Neural progenitor cell (in vitro differentiated cells): ENCODE measurements around the gene DEFB129. TPM values are rescaled to one million over a fixed set of nuclear protein-coding genes. Genes with fewer than 3 reads are reported as not detected.

ENCODE experiments used
- DNase-seq: peaks from one replicate; pipeline ENCODE4 v3.0.0-alpha.2; 2016; ENCODE audit warnings: low spot score
- H2AFZ ChIP-seq: fragments of 200-600 bp; sonication (generic); replicated peaks from 2 replicates; pipeline ENCODE4 v1.6.1; 2016; ENCODE audit warnings: antibody characterized with exemption
- H3F3A ChIP-seq: fragments of 200-600 bp; sonication (generic); 2 replicates; pipeline ENCODE4 v1.6.1; 2016; ENCODE audit warnings: antibody characterized with exemption, low read depth
- H3K27ac ChIP-seq: fragments of 200-600 bp; sonication (generic); 2 replicates; pipeline ENCODE4 v1.5.1; 2016; ENCODE audit warnings: mild to moderate bottlenecking
- H3K27me3 ChIP-seq: fragments of 200-600 bp; sonication (generic); 2 replicates; pipeline ENCODE4 v1.6.1; 2016; ENCODE audit warnings: mild to moderate bottlenecking, moderate library complexity
- H3K36me3 ChIP-seq: fragments of 200-600 bp; sonication (generic); 2 replicates; pipeline ENCODE4 v1.5.1; 2016
- H3K4me1 ChIP-seq: fragments of 200-600 bp; sonication (generic); 2 replicates; pipeline ENCODE4 v1.6.1; 2016; ENCODE audit warnings: mixed run types
- H3K4me2 ChIP-seq: fragments of 200-600 bp; sonication (generic); 2 replicates; pipeline ENCODE4 v1.6.1; 2016
- H3K4me3 ChIP-seq: fragments of 200-600 bp; sonication (generic); 2 replicates; pipeline ENCODE4 v1.5.1; 2016
- H3K79me2 ChIP-seq: fragments of 200-600 bp; sonication (generic); 2 replicates; pipeline ENCODE4 v1.6.1; 2016; ENCODE audit warnings: low read depth
- H3K9ac ChIP-seq: fragments of 200-600 bp; sonication (generic); 2 replicates; pipeline ENCODE4 v1.6.1; 2016
- H3K9me3 ChIP-seq: fragments of 200-600 bp; sonication (generic); 2 replicates; pipeline ENCODE4 v1.5.1; 2016; ENCODE audit warnings: low read depth
- H4K20me1 ChIP-seq: fragments of 200-600 bp; sonication (generic); 2 replicates; pipeline ENCODE4 v1.6.1; 2016; ENCODE audit warnings: low read depth
- H3K27ac Mint-ChIP-seq: 3 replicates; pipeline ENCODE4 v1.8.0; 2021; ENCODE audit warnings: mixed read lengths
- H3K27me3 Mint-ChIP-seq: 2 replicates; pipeline ENCODE4 v1.8.0; 2022; ENCODE audit warnings: low read depth, mild to moderate bottlenecking, inconsistent platforms, moderate library complexity, mixed read lengths; ENCODE audit not compliant: insufficient read depth
- H3K36me3 Mint-ChIP-seq: 3 replicates; pipeline ENCODE4 v1.8.0; 2021; ENCODE audit warnings: mixed read lengths
- H3K4me1 Mint-ChIP-seq: 3 replicates; pipeline ENCODE4 v1.8.0; 2021; ENCODE audit warnings: mixed read lengths
- H3K4me3 Mint-ChIP-seq: 3 replicates; pipeline ENCODE4 v1.8.0; 2021; ENCODE audit warnings: mild to moderate bottlenecking, moderate library complexity, mixed read lengths
- H3K9me3 Mint-ChIP-seq: 3 replicates; pipeline ENCODE4 v1.8.0; 2020; ENCODE audit warnings: mixed read lengths
- CTCF ChIP-seq: fragments of 200-600 bp; sonication (generic); IDR thresholded peaks from 2 replicates; pipeline ENCODE4 v1.5.1; 2017; ENCODE audit warnings: antibody characterized with exemption, mild to moderate bottlenecking
- EZH2 ChIP-seq: fragments of 200-600 bp; sonication (generic); IDR thresholded peaks from 2 replicates; pipeline ENCODE4 v1.6.1; 2017; ENCODE audit warnings: antibody characterized with exemption, mild to moderate bottlenecking, moderate library complexity
- EZH2phosphoT487 ChIP-seq: fragments of 200-600 bp; sonication (generic); IDR thresholded peaks from 2 replicates; pipeline ENCODE4 v1.6.1; 2017; ENCODE audit warnings: antibody characterized with exemption
- total RNA-seq: library from RNA; depleted of rRNA; stranded (reverse); fragments of >200 nt; gene quantifications from 2 replicates; pipeline ENCODE4 v1.2.3, GENCODE V29; 2015; ENCODE audit warnings: low replicate concordance

Gene DEFB129
- total RNA-seq, 1 donor from 2014 or later: not detected

GRCh38 chr20:266596-267562 is 39.8 kb downstream of the DEFB129 start:
- H3K27me3 Mint-ChIP-seq: peaks cover 7% of the 10 kb centered on the region
- H3K4me3 Mint-ChIP-seq: peak overlapping the region; percentile 71
- Histone ChIP-seq H3K27me3 (peaks cover 47% of the 10 kb centered on the region), H3K36me3 (no peaks in the 10 kb centered on the region), H3K79me2 (no peaks in the 10 kb centered on the region), H3K4me1 (no peaks in the 10 kb centered on the region), H4K20me1 (no peaks in the 10 kb centered on the region), H3K27ac (no peak overlapping the region), H3K4me3 (peak overlapping the region; percentile 27), H3K4me2 (peak overlapping the region; percentile 58), H3K9ac (no peak overlapping the region), H3F3A (peaks cover 9% of the 10 kb centered on the region), H2AFZ (peak overlapping the region; percentile 84), H3K9me3 (no peaks in the 10 kb centered on the region)
- H3K4me1 Mint-ChIP-seq: peaks cover 11% of the 10 kb centered on the region
- DNase-seq: peak; percentile 96
- H3K9me3 Mint-ChIP-seq: no peaks in the 10 kb centered on the region
- TF ChIP-seq EZH2 (no peak), CTCF (peak; percentile 95), EZH2phosphoT487 (no peak)
- peak overlapping the region; percentile 0 for H3K27ac Mint-ChIP-seq
- H3K36me3 Mint-ChIP-seq: no peaks in the 10 kb centered on the region

- Mint-ChIP-seq H3K9me3 (no peaks in the 10 kb centered on the region), H3K27ac (no peak overlapping the region), H3K4me3 (no peak overlapping the region), H3K27me3 (peaks cover 12% of the 10 kb centered on the region), H3K36me3 (peaks cover 9% of the 10 kb centered on the region), H3K4me1 (peaks cover 11% of the 10 kb centered on the region)
- Histone ChIP-seq H3K27ac (no peak overlapping the region), H3K4me1 (no peaks in the 10 kb centered on the region), H3K79me2 (no peaks in the 10 kb centered on the region), H3K27me3 (peaks cover 12% of the 10 kb centered on the region), H4K20me1 (no peaks in the 10 kb centered on the region), H2AFZ (no peak overlapping the region), H3F3A (peaks cover 9% of the 10 kb centered on the region), H3K9ac (no peak overlapping the region), H3K36me3 (no peaks in the 10 kb centered on the region), H3K9me3 (no peaks in the 10 kb centered on the region), H3K4me3 (no peak overlapping the region), H3K4me2 (no peak overlapping the region)
- DNase-seq: no peak
- TF ChIP-seq EZH2: no peak
- TF ChIP-seq CTCF: no peak
- no peak for TF ChIP-seq EZH2phosphoT487
Measured at GRCh38 chr20:270517-270916, 43.5 kb downstream of the DEFB129 start.

- no peak overlapping the region for H3K4me3 Mint-ChIP-seq
- Histone ChIP-seq H4K20me1 (no peaks in the 10 kb centered on the region), H3K36me3 (no peaks in the 10 kb centered on the region), H3K4me1 (no peaks in the 10 kb centered on the region), H3K27me3 (peaks cover 7% of the 10 kb centered on the region), H3K4me2 (no peak overlapping the region), H3K9ac (no peak overlapping the region), H3K79me2 (no peaks in the 10 kb centered on the region), H3K27ac (no peak overlapping the region), H2AFZ (no peak overlapping the region), H3F3A (peaks cover 7% of the 10 kb centered on the region), H3K4me3 (no peak overlapping the region), H3K9me3 (no peaks in the 10 kb centered on the region)
- no peak overlapping the region for H3K27ac Mint-ChIP-seq
- H3K36me3 Mint-ChIP-seq: peaks cover 12% of the 10 kb centered on the region
- H3K27me3 Mint-ChIP-seq: peaks cover 10% of the 10 kb centered on the region
- H3K9me3 Mint-ChIP-seq: no peaks in the 10 kb centered on the region
- H3K4me1 Mint-ChIP-seq: peaks cover 11% of the 10 kb centered on the region
- no peak for DNase-seq
- TF ChIP-seq CTCF (no peak), EZH2phosphoT487 (no peak), EZH2 (no peak)
Measured at GRCh38 chr20:271069-271468, 44.0 kb downstream of the DEFB129 start.
